ENCODE data around the gene OR7G3.

The OR7G3 gene

GRCh38 chr19:9126900-9127405 is at the start of gene OR7G3:
TSS of gene OR7G3 (minus strand) at chr19:9126950. CDS start at chr19:9126950, 0 bp downstream.
- no peak for DNase-seq (ENCODE audit: low read depth in 2 of 2)

GRCh38 chr19:9175326-9175725 is 48.6 kb upstream of the OR7G3 start:
- DNase-seq (ENCODE audit: low read depth in 2 of 2) = no peak

- DNase-seq (ENCODE audit: low read depth in 2 of 2) = no peak
Observed at GRCh38 chr19:9171393-9171991, 44.7 kb upstream of the OR7G3 start.

- no peak for DNase-seq (ENCODE audit: low read depth in 2 of 2)
Observed at GRCh38 chr19:9166846-9167245, 40.1 kb upstream of the OR7G3 start.

- DNase-seq (ENCODE audit: low read depth in 2 of 2) = no peak
Observed at GRCh38 chr19:9165261-9165660, 38.5 kb upstream of the OR7G3 start.

- no peak for DNase-seq (ENCODE audit: low read depth in 2 of 2)
Observed at GRCh38 chr19:9161427-9161826, 34.7 kb upstream of the OR7G3 start.

- DNase-seq (ENCODE audit: low read depth in 2 of 2) = no peak
Observed at GRCh38 chr19:9159891-9160290, 33.1 kb upstream of the OR7G3 start.

GRCh38 chr19:9156304-9156703 is 29.6 kb upstream of the OR7G3 start:
- DNase-seq (ENCODE audit: low read depth in 2 of 2) = no peak

GRCh38 chr19:9155591-9155990 is 28.8 kb upstream of the OR7G3 start:
- no peak for DNase-seq (ENCODE audit: low read depth in 2 of 2)

- DNase-seq (ENCODE audit: low read depth in 2 of 2) = no peak
Observed at GRCh38 chr19:9151367-9151766, 24.6 kb upstream of the OR7G3 start.

GRCh38 chr19:9150650-9151049 is 23.9 kb upstream of the OR7G3 start:
- DNase-seq (ENCODE audit: low read depth in 2 of 2) = no peak

GRCh38 chr19:9149997-9150396 is 23.2 kb upstream of the OR7G3 start:
- no peak for DNase-seq (ENCODE audit: low read depth in 2 of 2)

GRCh38 chr19:9148697-9149096 is 21.9 kb upstream of the OR7G3 start:
- DNase-seq (ENCODE audit: low read depth in 2 of 2) = no peak

- DNase-seq (ENCODE audit: low read depth in 2 of 2) = no peak
Observed at GRCh38 chr19:9146882-9147281, 20.1 kb upstream of the OR7G3 start.

GRCh38 chr19:9144920-9145319 is 18.2 kb upstream of the OR7G3 start:
- no peak for DNase-seq (ENCODE audit: low read depth in 2 of 2)

- peak; percentile 79 to 82 for DNase-seq (ENCODE audit: low read depth in 2 of 2)
Observed at GRCh38 chr19:9140159-9140874, 13.6 kb upstream of the OR7G3 start, which contains the start of gene ZNF317. TSS of gene ZNF317 (plus strand) at chr19:9140397. CDS start at chr19:9156017, 15,620 bp downstream.

- DNase-seq (ENCODE audit: low read depth in 2 of 2) = no peak
Observed at GRCh38 chr19:9139609-9140158, 12.9 kb upstream of the OR7G3 start.

- no peak for DNase-seq (ENCODE audit: low read depth in 2 of 2)
Observed at GRCh38 chr19:9132422-9132821, 5.7 kb upstream of the OR7G3 start.

- DNase-seq (ENCODE audit: low read depth in 2 of 2) = no peak
Observed at GRCh38 chr19:9130965-9131364, 4.2 kb upstream of the OR7G3 start.

GRCh38 chr19:9128171-9128570 is 1.4 kb upstream of the OR7G3 start:
- DNase-seq (ENCODE audit: low read depth in 2 of 2) = no peak

- DNase-seq (ENCODE audit: low read depth in 2 of 2) = no peak
Observed at GRCh38 chr19:9116547-9116946, 10.2 kb downstream of the OR7G3 start.

GRCh38 chr19:9115307-9115813 is 11.4 kb downstream of the OR7G3 start, which contains the start of gene OR7G1:
TSS of gene OR7G1 (minus strand) at chr19:9115763. CDS start at chr19:9115763, 0 bp downstream.
- no peak for DNase-seq (ENCODE audit: low read depth in 2 of 2)

GRCh38 chr19:9109959-9110358 is 16.8 kb downstream of the OR7G3 start:
- DNase-seq (ENCODE audit: low read depth in 2 of 2) = no peak

Measured in fibroblast of skin of left biceps (primary cell).